ENCODE results near the gene MCM3AP.

Gene MCM3AP

GRCh38 chr21:46218906-46219590, 66.4 kb downstream of the MCM3AP start:
- DNase-seq (ENCODE audit: low spot score) = no peak

GRCh38 chr21:46217511-46218196, 67.8 kb downstream of the MCM3AP start:
- DNase-seq (ENCODE audit: low spot score) = no peak

- DNase-seq (ENCODE audit: low spot score) = no peak
These were observed 69.2 kb downstream of the MCM3AP start for GRCh38 chr21:46216132-46216747.

GRCh38 chr21:46215436-46216131, 69.8 kb downstream of the MCM3AP start:
- DNase-seq (ENCODE audit: low spot score) = no peak

GRCh38 chr21:46214478-46215340, 70.7 kb downstream of the MCM3AP start:
- DNase-seq (ENCODE audit: low spot score) = no peak

GRCh38 chr21:46213620-46214286, 71.7 kb downstream of the MCM3AP start:
- no peak for DNase-seq (ENCODE audit: low spot score)

- DNase-seq (ENCODE audit: low spot score) = no peak
These were observed 72.5 kb downstream of the MCM3AP start for GRCh38 chr21:46212721-46213484.

- no peak for DNase-seq (ENCODE audit: low spot score)
These were observed 73.4 kb downstream of the MCM3AP start for GRCh38 chr21:46211786-46212720.

- no peak for DNase-seq (ENCODE audit: low spot score)
These were observed 74.0 kb downstream of the MCM3AP start for GRCh38 chr21:46211376-46211775.

GRCh38 chr21:46210378-46211136, 74.9 kb downstream of the MCM3AP start:
- no peak for DNase-seq (ENCODE audit: low spot score)

- DNase-seq (ENCODE audit: low spot score) = no peak
These were observed 76.4 kb downstream of the MCM3AP start for GRCh38 chr21:46208761-46209721.

- no peak for DNase-seq (ENCODE audit: low spot score)
These were observed 77.4 kb downstream of the MCM3AP start for GRCh38 chr21:46207920-46208591.

- DNase-seq (ENCODE audit: low spot score) = no peak
These were observed 78.1 kb downstream of the MCM3AP start for GRCh38 chr21:46207006-46207919.

- no peak for DNase-seq (ENCODE audit: low spot score)
These were observed 79.0 kb downstream of the MCM3AP start for GRCh38 chr21:46206163-46207005.
